HFFc6 (cell line): Measurements from ENCODE around the gene UBL3. TPM values are rescaled to one million over a fixed set of nuclear protein-coding genes. Genes with fewer than 3 reads are reported as not detected.

Experiments
- DNase-seq: peaks from one replicate; pipeline ENCODE4 v3.0.0-alpha.2; 2018
- H3K27ac Mint-ChIP-seq: 2 replicates; pipeline ENCODE4 v1.8.0; 2020; ENCODE audit warnings: mild to moderate bottlenecking, mixed read lengths
- H3K27me3 Mint-ChIP-seq: 2 replicates; pipeline ENCODE4 v1.8.0; 2021; ENCODE audit warnings: mild to moderate bottlenecking, moderate library complexity, mixed read lengths; ENCODE audit not compliant: insufficient read depth
- H3K36me3 Mint-ChIP-seq: 2 replicates; pipeline ENCODE4 v1.8.0; 2021; ENCODE audit warnings: low read depth, mixed read lengths
- H3K4me1 Mint-ChIP-seq: 2 replicates; pipeline ENCODE4 v1.8.0; 2020; ENCODE audit warnings: low read depth, mixed read lengths
- H3K4me3 Mint-ChIP-seq: 2 replicates; pipeline ENCODE4 v1.8.0; 2020; ENCODE audit warnings: mild to moderate bottlenecking, moderate library complexity, mixed read lengths
- H3K9me3 Mint-ChIP-seq: 2 replicates; pipeline ENCODE4 v1.8.0; 2020; ENCODE audit warnings: mild to moderate bottlenecking, mixed read lengths
- CTCF ChIP-seq: fragments of 200-600 bp; sonication (generic); IDR thresholded peaks from 2 replicates; pipeline ENCODE4 v1.5.0; 2021; ENCODE audit warnings: antibody characterized with exemption, mild to moderate bottlenecking
- total RNA-seq, 6 experiments: library from RNA; stranded (reverse); fragmentation: NEBNext Ultra II Directional; extraction: Animal tissue kit (Norgen Biotek cat#: 25700); gene quantifications; 2 replicates in 1 of 6; 3 replicates in 5 of 6; pipeline ENCODE4 v1.2.3, GENCODE V29; 2021

Gene UBL3
- total RNA-seq, 6 experiments from 2014 or later: 38.0 to 57.4 (median 44.6) TPM

GRCh38 chr13:29721766-29722165, 128.7 kb downstream of the UBL3 start:
- no peak for DNase-seq
- Mint-ChIP-seq H3K27ac (no peak overlapping the region), H3K9me3 (peaks cover 12% of the 10 kb centered on the region), H3K4me3 (no peak overlapping the region), H3K36me3 (peaks cover 10% of the 10 kb centered on the region; the same call in 1 of the 2 replicates), H3K27me3 (peaks cover 19% of the 10 kb centered on the region), H3K4me1 (no peaks in the 10 kb centered on the region)
- no peak for TF ChIP-seq CTCF

- H3K36me3 Mint-ChIP-seq: no peaks in the 10 kb centered on the region
- no peak overlapping the region for H3K27ac Mint-ChIP-seq
- H3K27me3 Mint-ChIP-seq: peaks cover 19% of the 10 kb centered on the region; the same call in 1 of the 2 replicates
- no peaks in the 10 kb centered on the region for H3K9me3 Mint-ChIP-seq
- no peaks in the 10 kb centered on the region for H3K4me1 Mint-ChIP-seq
- TF ChIP-seq CTCF: no peak
- no peak overlapping the region for H3K4me3 Mint-ChIP-seq
- DNase-seq: no peak
Measured at GRCh38 chr13:29718694-29719093, 131.7 kb downstream of the UBL3 start.

GRCh38 chr13:29716493-29716892, 133.9 kb downstream of the UBL3 start:
- no peak for TF ChIP-seq CTCF
- Mint-ChIP-seq H3K27me3 (peaks cover 21% of the 10 kb centered on the region), H3K4me1 (no peaks in the 10 kb centered on the region), H3K27ac (no peak overlapping the region), H3K4me3 (no peak overlapping the region), H3K36me3 (no peaks in the 10 kb centered on the region), H3K9me3 (no peaks in the 10 kb centered on the region)
- DNase-seq: no peak
